ENCODE measurements around the gene RNF223. TPM values are rescaled to one million over a fixed set of nuclear protein-coding genes. Genes with fewer than 3 reads are reported as not detected.
A peak's percentile ranks its signal among the peaks of the same experiment; 100 is the strongest.
"Not testable (repeated sequence)": the region's sequence is repeated elsewhere in the genome, so short reads cannot be mapped to it uniquely, and the experiment has no call there.

Gene RNF223
- total RNA-seq, 1 experiment from 2014 or later: 0.08 TPM

GRCh38 chr1:1058921-1059493, 15.1 kb downstream of the RNF223 start:
- 0 out of 2 replicates have a peak overlapping the region, but pooled peaks have one; percentile 13 for H3K27ac ChIP-seq (ENCODE audit: low read length)
- in situ Hi-C loops (cut with HindIII; ENCODE audit: low pct_unique_long_range_greater_than_20kb, low sequenced_read_pairs): no loop called here
- POLR2A ChIA-PET: interaction anchor here (0.5 kb wide), 1 partner anchor 72 kb away, joined by 4 read pairs; no protein-coding TSS in a partner anchor

GRCh38 chr1:1058088-1058905, 15.8 kb downstream of the RNF223 start:
- peak; percentile 47 for ATAC-seq
- H3K4me3 ChIP-seq (ENCODE audit: low read depth in 2 of 2, low read length in 2 of 2): peak overlapping the region; percentile 57 to 80
- CTCF ChIA-PET: no interaction called here

More at GRCh38 chr1:1058921-1059493, 15.1 kb downstream of the RNF223 start:
- H3K36me3 ChIP-seq (ENCODE audit: control insufficient read depth, insufficient read depth, low read length): no peaks in the 10 kb centered on the region; the same call in 1 of the 2 replicates
- intact Hi-C loops (cut with micrococcal nuclease; ENCODE audit: unreplicated experiment): no loop called here
- peak overlapping the region; percentile 57 to 80 for H3K4me3 ChIP-seq (ENCODE audit: low read depth in 2 of 2, low read length in 2 of 2)
- BruUV-seq (replicated peaks): no TSS peak
- H3K4me1 ChIP-seq (ENCODE audit: control insufficient read depth, insufficient read depth, low read length): peaks cover 15% of the 10 kb centered on the region
- H3K9me3 ChIP-seq (ENCODE audit: control insufficient read depth, insufficient read depth, low read depth, low read length): no peaks in the 10 kb centered on the region
- no peaks in the 10 kb centered on the region for H3K27me3 ChIP-seq (ENCODE audit: control insufficient read depth, insufficient read depth, low read length)
- TF ChIP-seq TCF7L2 (IDR thresholded peaks at IDR 0.05; ENCODE audit: low read depth, low read length) (no peak), CTCF (IDR thresholded peaks at IDR 0.05) (peak; percentile 92)
- DNase-seq (ENCODE audit: low read depth, low spot score) (no peak), ATAC-seq (peak; percentile 47)
- CTCF ChIA-PET: interaction anchor here (0.6 to 1.0 kb wide), 3 partner anchors 40 to 99 kb away, joined by 3 to 4 read pairs (median 3); no protein-coding TSS in a partner anchor

GRCh38 chr1:1057769-1058087, 16.4 kb downstream of the RNF223 start:
- intact Hi-C loops (cut with micrococcal nuclease; ENCODE audit: unreplicated experiment); BruUV-seq (replicated peaks); H3K4me3 ChIP-seq (ENCODE audit: low read depth in 2 of 2, low read length in 2 of 2); ATAC-seq; DNase-seq (ENCODE audit: low read depth, low spot score); H3K9me3 ChIP-seq (ENCODE audit: control insufficient read depth, insufficient read depth, low read depth, low read length); H3K36me3 ChIP-seq (ENCODE audit: control insufficient read depth, insufficient read depth, low read length); CTCF ChIA-PET; H3K27me3 ChIP-seq (ENCODE audit: control insufficient read depth, insufficient read depth, low read length); in situ Hi-C loops (cut with HindIII; ENCODE audit: low pct_unique_long_range_greater_than_20kb, low sequenced_read_pairs); H3K27ac ChIP-seq (ENCODE audit: low read length): not testable (repeated sequence)
- POLR2A ChIA-PET: interaction anchor here (0.6 kb wide), 1 partner anchor 64 kb away, joined by 3 read pairs; no protein-coding TSS in a partner anchor
- H3K4me1 ChIP-seq (ENCODE audit: control insufficient read depth, insufficient read depth, low read length): peaks cover 11% of the 10 kb centered on the region; the same call in 1 of the 2 replicates

More at GRCh38 chr1:1058088-1058905, 15.8 kb downstream of the RNF223 start:
- DNase-seq (ENCODE audit: low read depth, low spot score): no peak
- POLR2A ChIA-PET: interaction anchor here (0.6 kb wide), 1 partner anchor 64 kb away, joined by 3 read pairs; no protein-coding TSS in a partner anchor
- Histone ChIP-seq H3K27me3 (ENCODE audit: control insufficient read depth, insufficient read depth, low read length) (no peaks in the 10 kb centered on the region), H3K9me3 (ENCODE audit: control insufficient read depth, insufficient read depth, low read depth, low read length) (no peaks in the 10 kb centered on the region), H3K4me1 (ENCODE audit: control insufficient read depth, insufficient read depth, low read length) (peaks cover 13% of the 10 kb centered on the region; the same call in 1 of the 2 replicates), H3K27ac (ENCODE audit: low read length) (0 out of 2 replicates have a peak overlapping the region, but pooled peaks have one; percentile 13), H3K36me3 (ENCODE audit: control insufficient read depth, insufficient read depth, low read length) (no peaks in the 10 kb centered on the region; the same call in 1 of the 2 replicates)
- no TSS peak for BruUV-seq (replicated peaks)
- in situ Hi-C loops (cut with HindIII; ENCODE audit: low pct_unique_long_range_greater_than_20kb, low sequenced_read_pairs): no loop called here
- intact Hi-C loops (cut with micrococcal nuclease; ENCODE audit: unreplicated experiment): no loop called here
- TF ChIP-seq POLR2AphosphoS5 (IDR thresholded peaks at IDR 0.05; ENCODE audit: low read depth, low read length) (no peak), SIN3A (IDR thresholded peaks at IDR 0.05; ENCODE audit: borderline replicate concordance, insufficient read depth, low read depth, low read length) (no peak), REST (IDR thresholded peaks at IDR 0.05; ENCODE audit: insufficient read depth in 1 of 2, low read depth in 2 of 2, low read length in 1 of 2) (no peak), TCF7L2 (IDR thresholded peaks at IDR 0.05; ENCODE audit: low read depth, low read length) (no peak), CTCF (IDR thresholded peaks at IDR 0.05) (no peak)

Data from Panc1 (cell line).